ENCODE data around the gene SLC16A5.

The SLC16A5 gene

GRCh38 chr17:75144816-75145512, 57.2 kb downstream of the SLC16A5 start:
- H3K9ac ChIP-seq, result no peak overlapping the region
- no peak overlapping the region for H3K4me3 ChIP-seq
- H3K4me2 ChIP-seq, result no peak overlapping the region
- peaks cover 44% of the 10 kb centered on the region for H3K4me1 ChIP-seq
- peaks cover 91% of the 10 kb centered on the region for H4K20me1 ChIP-seq
- H3K27ac ChIP-seq, result no peak overlapping the region
- no peak for TF ChIP-seq Cebpa-rat (IDR thresholded peaks at IDR 0.05)
- peaks cover 96% of the 10 kb centered on the region for H3K36me3 ChIP-seq
- H3K27me3 ChIP-seq, result no peaks in the 10 kb centered on the region
- no peaks in the 10 kb centered on the region for H3K9me3 ChIP-seq

GRCh38 chr17:75146592-75146991, 58.8 kb downstream of the SLC16A5 start:
- Histone ChIP-seq H3K4me3 (no peak overlapping the region), H3K27ac (no peak overlapping the region), H3K9ac (no peak overlapping the region), H3K4me2 (no peak overlapping the region), H3K36me3 (peaks cover 86% of the 10 kb centered on the region), H3K9me3 (no peaks in the 10 kb centered on the region), H3K4me1 (peaks cover 44% of the 10 kb centered on the region), H4K20me1 (peaks cover 96% of the 10 kb centered on the region), H3K27me3 (no peaks in the 10 kb centered on the region)
- no peak for TF ChIP-seq Cebpa-rat (IDR thresholded peaks at IDR 0.05)

GRCh38 chr17:75147878-75148546, 60.3 kb downstream of the SLC16A5 start:
- H3K9me3 ChIP-seq, result no peaks in the 10 kb centered on the region
- H3K4me1 ChIP-seq, result peaks cover 46% of the 10 kb centered on the region
- H3K4me2 ChIP-seq, result no peak overlapping the region
- no peak overlapping the region for H3K27ac ChIP-seq
- no peak overlapping the region for H3K4me3 ChIP-seq
- TF ChIP-seq Cebpa-rat (IDR thresholded peaks at IDR 0.05), result no peak
- H3K9ac ChIP-seq, result no peak overlapping the region
- no peaks in the 10 kb centered on the region for H3K27me3 ChIP-seq
- H3K36me3 ChIP-seq, result peaks cover 74% of the 10 kb centered on the region
- peaks cover 99% of the 10 kb centered on the region for H4K20me1 ChIP-seq

- peaks cover 36% of the 10 kb centered on the region for H3K36me3 ChIP-seq
- H3K4me1 ChIP-seq, result peaks cover 53% of the 10 kb centered on the region
- peak overlapping the region; percentile 98 for H3K9ac ChIP-seq
- peak overlapping the region; percentile 96; the same call in 1 of the 2 replicates for H3K27ac ChIP-seq
- TF ChIP-seq Cebpa-rat (IDR thresholded peaks at IDR 0.05), result no peak
- H3K9me3 ChIP-seq, result no peaks in the 10 kb centered on the region
- no peaks in the 10 kb centered on the region for H3K27me3 ChIP-seq
- peak overlapping the region; percentile 96 for H3K4me3 ChIP-seq
- H4K20me1 ChIP-seq, result peaks cover 68% of the 10 kb centered on the region
- peak overlapping the region; percentile 84 for H3K4me2 ChIP-seq
Measured at GRCh38 chr17:75151930-75152329, 64.2 kb downstream of the SLC16A5 start.

- Histone ChIP-seq H3K9ac (peak overlapping the region; percentile 98), H3K36me3 (peaks cover 36% of the 10 kb centered on the region), H3K27ac (peak overlapping the region; percentile 96), H3K4me1 (peaks cover 53% of the 10 kb centered on the region), H3K4me2 (peak overlapping the region; percentile 84), H3K9me3 (no peaks in the 10 kb centered on the region), H3K27me3 (no peaks in the 10 kb centered on the region), H3K4me3 (peak overlapping the region; percentile 96), H4K20me1 (peaks cover 63% of the 10 kb centered on the region)
- no peak for TF ChIP-seq Cebpa-rat (IDR thresholded peaks at IDR 0.05)
Measured at GRCh38 chr17:75152523-75152921, 64.8 kb downstream of the SLC16A5 start.

GRCh38 chr17:75152922-75153779, 65.4 kb downstream of the SLC16A5 start:
- peak overlapping the region; percentile 98 for H3K9ac ChIP-seq
- TF ChIP-seq Cebpa-rat (IDR thresholded peaks at IDR 0.05), result no peak
- peaks cover 56% of the 10 kb centered on the region for H4K20me1 ChIP-seq
- no peaks in the 10 kb centered on the region for H3K27me3 ChIP-seq
- H3K36me3 ChIP-seq, result peaks cover 35% of the 10 kb centered on the region
- H3K9me3 ChIP-seq, result no peaks in the 10 kb centered on the region
- peak overlapping the region; percentile 96 for H3K4me3 ChIP-seq
- H3K4me2 ChIP-seq, result peak overlapping the region; percentile 84
- H3K4me1 ChIP-seq, result peaks cover 53% of the 10 kb centered on the region
- H3K27ac ChIP-seq, result peak overlapping the region; percentile 96

GRCh38 chr17:75153780-75154194, 66.0 kb downstream of the SLC16A5 start:
- Histone ChIP-seq H3K4me3 (peak overlapping the region; percentile 96), H3K27ac (peak overlapping the region; percentile 96), H3K27me3 (no peaks in the 10 kb centered on the region)

GRCh38 chr17:75154195-75155106, 66.7 kb downstream of the SLC16A5 start, which contains the start of gene JPT1:
JPT1 (minus strand) TSS chr17:75154512; CDS start chr17:75154397, 115 bp downstream.
- Histone ChIP-seq H3K36me3 (peaks cover 35% of the 10 kb centered on the region), H4K20me1 (peaks cover 43% of the 10 kb centered on the region), H3K27me3 (no peaks in the 10 kb centered on the region), H3K27ac (peak within 1 kb of the TSS; percentile 96), H3K4me2 (peak within 1 kb of the TSS; percentile 86), H3K4me3 (peak within 1 kb of the TSS; percentile 96), H3K9ac (peak within 1 kb of the TSS; percentile 98), H3K4me1 (peaks cover 46% of the 10 kb centered on the region), H3K9me3 (no peaks in the 10 kb centered on the region)
- TF ChIP-seq Cebpa-rat (IDR thresholded peaks at IDR 0.05), result no peak

More at GRCh38 chr17:75153780-75154194, 66.0 kb downstream of the SLC16A5 start:
- peaks cover 50% of the 10 kb centered on the region for H4K20me1 ChIP-seq
- H3K36me3 ChIP-seq, result peaks cover 35% of the 10 kb centered on the region
- peak overlapping the region; percentile 98 for H3K9ac ChIP-seq
- H3K4me2 ChIP-seq, result peak overlapping the region; percentile 84
- peaks cover 53% of the 10 kb centered on the region for H3K4me1 ChIP-seq
- no peaks in the 10 kb centered on the region for H3K9me3 ChIP-seq
- no peak for TF ChIP-seq Cebpa-rat (IDR thresholded peaks at IDR 0.05)

GRCh38 chr17:75155191-75155601, 67.4 kb downstream of the SLC16A5 start:
- peaks cover 36% of the 10 kb centered on the region for H4K20me1 ChIP-seq
- no peak for TF ChIP-seq Cebpa-rat (IDR thresholded peaks at IDR 0.05)
- H3K27ac ChIP-seq, result no peak overlapping the region
- peaks cover 39% of the 10 kb centered on the region for H3K36me3 ChIP-seq
- H3K9me3 ChIP-seq, result no peaks in the 10 kb centered on the region
- H3K4me1 ChIP-seq, result peaks cover 39% of the 10 kb centered on the region
- H3K9ac ChIP-seq, result no peak overlapping the region
- H3K27me3 ChIP-seq, result no peaks in the 10 kb centered on the region
- no peak overlapping the region for H3K4me3 ChIP-seq
- peak overlapping the region; percentile 86 for H3K4me2 ChIP-seq
